Measurements from ENCODE around the gene LMAN1L. TPM values are rescaled to one million over a fixed set of nuclear protein-coding genes. Genes with fewer than 3 reads are reported as not detected.

The LMAN1L gene
- not detected in 2 replicates for total RNA-seq

- H3K4me3 ChIP-seq (ENCODE audit: low read depth, low read length): no peak within 1 kb of the TSS
- no peak for DNase-seq (ENCODE audit: low read depth)
- no peak for TF ChIP-seq CTCF (conservative IDR thresholded peaks at IDR 0.05; ENCODE audit: low read depth, low read length)
Measured at GRCh38 chr15:74812533-74812932, at the start of gene LMAN1L. TSS of gene LMAN1L (plus strand) at chr15:74812835. CDS start at chr15:74812855, 20 bp downstream.

GRCh38 chr15:74763416-74763815, 49.2 kb upstream of the LMAN1L start:
- TF ChIP-seq CTCF (conservative IDR thresholded peaks at IDR 0.05; ENCODE audit: low read depth, low read length): no peak
- DNase-seq (ENCODE audit: low read depth): no peak

GRCh38 chr15:74767167-74768098, 45.2 kb upstream of the LMAN1L start:
- TF ChIP-seq CTCF (conservative IDR thresholded peaks at IDR 0.05; ENCODE audit: low read depth, low read length): no peak
- no peak for DNase-seq (ENCODE audit: low read depth)
- H3K4me3 ChIP-seq (ENCODE audit: low read depth, low read length): no peak overlapping the region

More at GRCh38 chr15:74763416-74763815, 49.2 kb upstream of the LMAN1L start:
- no peak overlapping the region for H3K4me3 ChIP-seq (ENCODE audit: low read depth, low read length)

GRCh38 chr15:74768099-74768770, 44.4 kb upstream of the LMAN1L start:
- DNase-seq (ENCODE audit: low read depth): no peak
- no peak for TF ChIP-seq CTCF (conservative IDR thresholded peaks at IDR 0.05; ENCODE audit: low read depth, low read length)
- H3K4me3 ChIP-seq (ENCODE audit: low read depth, low read length): no peak overlapping the region

- DNase-seq (ENCODE audit: low read depth): no peak
- H3K4me3 ChIP-seq (ENCODE audit: low read depth, low read length): no peak overlapping the region
Measured at GRCh38 chr15:74768771-74769342, 43.8 kb upstream of the LMAN1L start.

More at GRCh38 chr15:74768771-74769342, 43.8 kb upstream of the LMAN1L start:
- TF ChIP-seq CTCF (conservative IDR thresholded peaks at IDR 0.05; ENCODE audit: low read depth, low read length): peak; percentile 77

Measured in epithelial cell of proximal tubule (primary cell).